ENCODE data around the gene STX18. TPM values are rescaled to one million over a fixed set of nuclear protein-coding genes. Genes with fewer than 3 reads are reported as not detected.

STX18 gene
- total and polyA plus RNA-seq, 2 of the 13 experiments (the other 11 are each of a cell fraction or from before 2014, with no cell fraction given), result 23.9 to 37.1 TPM

GRCh38 chr4:4541661-4542570 is at the start of gene STX18 (continued):
- TF ChIP-seq NFAT5 (CRISPR knock-in tag; IDR thresholded peaks at IDR 0.05) (peak; percentile 77), ZNF704 (CRISPR knock-in tag; IDR thresholded peaks at IDR 0.05; ENCODE audit: borderline replicate concordance) (peak; percentile 97), ZGPAT (CRISPR knock-in tag; IDR thresholded peaks at IDR 0.05) (peak; percentile 99), ZFP37 (CRISPR knock-in tag; IDR thresholded peaks at IDR 0.05; ENCODE audit: borderline replicate concordance) (peak; percentile 67; the same call in 1 of the 2 replicates), MIER2 (CRISPR knock-in tag; IDR thresholded peaks at IDR 0.05) (peak; percentile 87), ESRRA (CRISPR knock-in tag; IDR thresholded peaks at IDR 0.05; ENCODE audit: low read depth) (peak; percentile 98), RBM22 (optimal IDR thresholded peaks at IDR 0.05; ENCODE audit: low read length) (no peak), JARID2 (CRISPR knock-in tag; IDR thresholded peaks at IDR 0.05; ENCODE audit: insufficient replicate concordance) (peak; percentile 96), ZNF264 (CRISPR knock-in tag; IDR thresholded peaks at IDR 0.05) (peak; percentile 91), ATRX (CRISPR knock-in tag; IDR thresholded peaks at IDR 0.05; ENCODE audit: borderline replicate concordance) (no peak), ZHX1 (CRISPR knock-in tag; IDR thresholded peaks at IDR 0.05; ENCODE audit: low read depth) (peak; percentile 94), SRSF9 (IDR thresholded peaks at IDR 0.05; ENCODE audit: borderline replicate concordance, insufficient read depth, low read depth, low read length, poor library complexity, severe bottlenecking) (no peak), NCOA2 (CRISPR knock-in tag; IDR thresholded peaks at IDR 0.05) (peak; percentile 72), ZNF781 (CRISPR knock-in tag; IDR thresholded peaks at IDR 0.05; ENCODE audit: borderline replicate concordance, not compliant biosample characterization) (peak; percentile 93)

Data from HepG2 (cell line).